Fibroblast of lung (primary cell): ENCODE measurements around the gene SGO1. TPM values are rescaled to one million over a fixed set of nuclear protein-coding genes. Genes with fewer than 3 reads are reported as not detected.

Experiments
- DNase-seq, 2 donors: peaks; one replicate each; pipeline versions ENCODE4 v3.0.0 to v3.0.0-alpha.2; 2010; ENCODE audit warnings: low read depth in 2 of 2
- H2AFZ ChIP-seq: 2 replicates; pipeline ENCODE4 v1.5.1; 2012; ENCODE audit warnings: low read length, control low read depth, inconsistent platforms
- H3K27ac ChIP-seq: 2 replicates; pipeline ENCODE4 v1.5.1; 2011; ENCODE audit warnings: low read length, control low read depth; ENCODE audit not compliant: insufficient read depth
- H3K27me3 ChIP-seq: 2 replicates; pipeline ENCODE4 v1.5.1; 2011; ENCODE audit warnings: mild to moderate bottlenecking, low read length; ENCODE audit not compliant: control insufficient read depth, insufficient read depth
- H3K36me3 ChIP-seq: 2 replicates; pipeline ENCODE4 v1.5.1; 2011; ENCODE audit warnings: low read length; ENCODE audit not compliant: control insufficient read depth, insufficient read depth
- H3K4me1 ChIP-seq: 2 replicates; pipeline ENCODE4 v1.5.1; 2011; ENCODE audit warnings: low read length; ENCODE audit not compliant: control insufficient read depth, insufficient read depth; ENCODE audit errors: extremely low read depth
- H3K4me2 ChIP-seq: 2 replicates; pipeline ENCODE4 v1.5.1; 2011; ENCODE audit warnings: low read length, control low read depth; ENCODE audit not compliant: insufficient read depth; ENCODE audit errors: extremely low read depth
- H3K4me3 ChIP-seq, 4 experiments: fragments of 200-600 bp in 1 of 4; sonication (generic) in 1 of 4; replicated peaks in 1 of 4; 2 replicates each; pipeline ENCODE4 v1.5.1; 2011 to 2016; ENCODE audit warnings: low read length in 4 of 4, low read depth in 3 of 4, mild to moderate bottlenecking in 3 of 4, control low read depth in 2 of 4, inconsistent platforms in 1 of 4, mixed read lengths in 1 of 4; ENCODE audit not compliant: insufficient read depth in 1 of 4; ENCODE audit errors: control extremely low read depth in 1 of 4
- H3K79me2 ChIP-seq: 2 replicates; pipeline ENCODE4 v1.5.1; 2012; ENCODE audit warnings: mild to moderate bottlenecking, low read length, inconsistent platforms; ENCODE audit not compliant: control insufficient read depth, insufficient read depth
- H3K9ac ChIP-seq: 2 replicates; pipeline ENCODE4 v1.5.1; 2011; ENCODE audit warnings: mild to moderate bottlenecking, low read length, control low read depth; ENCODE audit not compliant: insufficient read depth
- H3K9me3 ChIP-seq: 2 replicates; pipeline ENCODE4 v1.5.1; 2012; ENCODE audit warnings: low read depth, low read length; ENCODE audit not compliant: control insufficient read depth, insufficient read depth
- H4K20me1 ChIP-seq: 2 replicates; pipeline ENCODE4 v1.5.1; 2011; ENCODE audit warnings: low read length; ENCODE audit not compliant: control insufficient read depth, insufficient read depth; ENCODE audit errors: extremely low read depth
- EZH2 ChIP-seq: IDR thresholded peaks from 2 replicates; pipeline ENCODE4 v1.5.1; 2012; ENCODE audit warnings: low read length, control low read depth, mild to moderate bottlenecking; ENCODE audit errors: missing control alignments
- polyA plus RNA-seq, 2 donors: library from polyadenylated mRNA; depleted of rRNA in 1 of 2; stranded (reverse) in 1 of 2; unstranded in 1 of 2; fragments of >200 nt; gene quantifications; 2 replicates each; pipeline ENCODE4 v1.2.1, GENCODE V29; 2011 to 2012; ENCODE audit warnings: missing spikeins in 1 of 2
- total RNA-seq: library from RNA; depleted of rRNA; stranded (reverse); fragments of >200 nt; gene quantifications from 2 replicates; pipeline ENCODE4 v1.2.1, GENCODE V29; 2014
- TF ChIP-seq, protein P1 (sequence below), 2 donors: IDR thresholded peaks in 1 of 2; conservative IDR thresholded peaks in 1 of 2; 1 replicate in 1 of 2; 2 replicates in 1 of 2; pipeline ENCODE4 v1.5.1; 2011 to 2012; ENCODE audit warnings: low read length in 2 of 2, control low read depth in 1 of 2, inconsistent platforms in 1 of 2, low read depth in 1 of 2, mild to moderate bottlenecking in 1 of 2

SGO1 gene
- total and polyA plus RNA-seq, 2 donors (not counting 1 experiment from before 2014, with no cell fraction given), result 1.8 to 2.4 TPM

GRCh38 chr3:20161714-20162113, 24.3 kb downstream of the SGO1 start:
- Histone ChIP-seq H3K4me1 (no peaks in the 10 kb centered on the region), H3K9me3 (no peaks in the 10 kb centered on the region), H3K4me3 (no peak overlapping the region), H3K79me2 (no peaks in the 10 kb centered on the region), H3K36me3 (no peaks in the 10 kb centered on the region), H3K27me3 (no peaks in the 10 kb centered on the region), H3K9ac (no peak overlapping the region), H2AFZ (no peak overlapping the region), H4K20me1 (no peaks in the 10 kb centered on the region), H3K27ac (no peak overlapping the region), H3K4me2 (no peak overlapping the region)
- TF ChIP-seq EZH2, result no peak
- TF ChIP-seq, protein P1, sequence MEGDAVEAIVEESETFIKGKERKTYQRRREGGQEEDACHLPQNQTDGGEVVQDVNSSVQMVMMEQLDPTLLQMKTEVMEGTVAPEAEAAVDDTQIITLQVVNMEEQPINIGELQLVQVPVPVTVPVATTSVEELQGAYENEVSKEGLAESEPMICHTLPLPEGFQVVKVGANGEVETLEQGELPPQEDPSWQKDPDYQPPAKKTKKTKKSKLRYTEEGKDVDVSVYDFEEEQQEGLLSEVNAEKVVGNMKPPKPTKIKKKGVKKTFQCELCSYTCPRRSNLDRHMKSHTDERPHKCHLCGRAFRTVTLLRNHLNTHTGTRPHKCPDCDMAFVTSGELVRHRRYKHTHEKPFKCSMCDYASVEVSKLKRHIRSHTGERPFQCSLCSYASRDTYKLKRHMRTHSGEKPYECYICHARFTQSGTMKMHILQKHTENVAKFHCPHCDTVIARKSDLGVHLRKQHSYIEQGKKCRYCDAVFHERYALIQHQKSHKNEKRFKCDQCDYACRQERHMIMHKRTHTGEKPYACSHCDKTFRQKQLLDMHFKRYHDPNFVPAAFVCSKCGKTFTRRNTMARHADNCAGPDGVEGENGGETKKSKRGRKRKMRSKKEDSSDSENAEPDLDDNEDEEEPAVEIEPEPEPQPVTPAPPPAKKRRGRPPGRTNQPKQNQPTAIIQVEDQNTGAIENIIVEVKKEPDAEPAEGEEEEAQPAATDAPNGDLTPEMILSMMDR (conservative IDR thresholded peaks at IDR 0.05 in 1 of 2, IDR thresholded peaks at IDR 0.05 in 1 of 2; ENCODE audit: low read depth in 1 of 2, low read length in 2 of 2), result no peak
- no peak for DNase-seq

- no peak overlapping the region for H3K4me2 ChIP-seq
- TF ChIP-seq EZH2, result no peak
- TF ChIP-seq, protein P1 (conservative IDR thresholded peaks at IDR 0.05 in 1 of 2, IDR thresholded peaks at IDR 0.05 in 1 of 2; ENCODE audit: low read depth in 1 of 2, low read length in 2 of 2), result no peak
- no peak overlapping the region for H2AFZ ChIP-seq
- no peaks in the 10 kb centered on the region for H3K9me3 ChIP-seq
- no peaks in the 10 kb centered on the region for H3K36me3 ChIP-seq
- no peaks in the 10 kb centered on the region for H3K4me1 ChIP-seq
- DNase-seq, result no peak
- no peak overlapping the region for H3K27ac ChIP-seq
- H3K4me3 ChIP-seq, result no peak overlapping the region
- no peaks in the 10 kb centered on the region for H3K27me3 ChIP-seq
- H3K9ac ChIP-seq, result no peak overlapping the region
- no peaks in the 10 kb centered on the region for H3K79me2 ChIP-seq
- H4K20me1 ChIP-seq, result no peaks in the 10 kb centered on the region
Measured at GRCh38 chr3:20160230-20160629, 25.8 kb downstream of the SGO1 start.

GRCh38 chr3:20154928-20155327, 31.1 kb downstream of the SGO1 start:
- H3K9ac ChIP-seq, result no peak overlapping the region
- H4K20me1 ChIP-seq, result no peaks in the 10 kb centered on the region
- no peaks in the 10 kb centered on the region for H3K27me3 ChIP-seq
- no peak for DNase-seq
- H2AFZ ChIP-seq, result no peak overlapping the region
- no peaks in the 10 kb centered on the region for H3K4me1 ChIP-seq
- H3K4me3 ChIP-seq, result no peak overlapping the region
- H3K9me3 ChIP-seq, result no peaks in the 10 kb centered on the region
- TF ChIP-seq, protein P1 (conservative IDR thresholded peaks at IDR 0.05 in 1 of 2, IDR thresholded peaks at IDR 0.05 in 1 of 2; ENCODE audit: low read depth in 1 of 2, low read length in 2 of 2), result no peak
- TF ChIP-seq EZH2, result no peak
- no peak overlapping the region for H3K4me2 ChIP-seq
- H3K79me2 ChIP-seq, result no peaks in the 10 kb centered on the region
- H3K27ac ChIP-seq, result no peak overlapping the region
- peaks cover 2% of the 10 kb centered on the region for H3K36me3 ChIP-seq
